GM10266 (cell line): ENCODE results near the gene U2AF2.
"Not testable (repeated sequence)": the region's sequence is repeated elsewhere in the genome, so short reads cannot be mapped to it uniquely, and the experiment has no call there.

ENCODE experiments used
- DNase-seq: peaks from one replicate; pipeline ENCODE4 v3.0.0; 2012; ENCODE audit errors: extremely low spot score
- CTCF ChIP-seq: IDR thresholded peaks from 2 replicates; pipeline ENCODE4 v1.5.1; 2012; ENCODE audit warnings: mild to moderate bottlenecking, low read depth; ENCODE audit not compliant: control insufficient read depth, insufficient read depth; ENCODE audit errors: missing control alignments

U2AF2 gene

DNA sequence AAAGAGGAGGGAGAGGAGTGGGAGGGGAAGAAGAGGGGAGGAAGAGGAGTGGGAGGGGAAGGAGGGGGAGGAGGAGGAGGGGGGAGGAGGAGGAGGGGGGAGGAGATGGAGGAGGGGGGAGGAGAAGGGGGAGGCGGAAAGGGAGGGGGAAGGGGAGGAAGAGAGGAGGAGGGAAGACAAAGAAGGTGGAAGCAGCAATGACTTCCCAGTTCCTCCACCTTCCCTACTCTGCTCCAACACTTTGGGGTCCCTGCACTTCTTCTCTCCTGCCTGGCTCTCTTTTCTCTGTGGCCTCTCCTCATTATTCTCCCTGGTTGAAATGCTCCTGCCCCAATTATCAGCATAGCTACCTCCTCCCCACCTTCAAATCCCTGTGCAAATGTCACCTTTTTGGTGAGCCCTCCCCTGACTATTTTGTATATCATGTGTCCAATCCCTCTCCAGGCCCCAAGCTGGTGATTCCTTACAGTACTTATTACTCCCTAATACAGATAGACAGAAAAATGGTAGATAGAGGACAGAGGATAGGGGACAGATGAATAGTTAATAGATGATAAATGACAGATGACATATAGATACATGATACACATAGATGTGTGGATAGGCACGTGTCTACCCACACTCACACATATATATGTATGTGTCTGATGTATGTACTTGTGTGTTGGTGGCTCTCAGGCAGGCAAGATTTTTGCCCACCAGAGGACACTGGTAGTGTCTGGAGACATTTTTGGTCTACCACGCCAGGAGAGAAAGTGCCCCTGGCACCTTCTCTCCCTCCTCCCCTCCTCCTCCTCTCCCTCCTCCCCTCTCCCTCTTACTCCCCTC lies 58.2 kb downstream of the U2AF2 start:
- peak; percentile 38 for DNase-seq
- no peak for TF ChIP-seq CTCF

- no peak for DNase-seq
- TF ChIP-seq CTCF: no peak
Observed at GRCh38 chr19:55716531-55716930, 61.7 kb downstream of the U2AF2 start.

DNA sequence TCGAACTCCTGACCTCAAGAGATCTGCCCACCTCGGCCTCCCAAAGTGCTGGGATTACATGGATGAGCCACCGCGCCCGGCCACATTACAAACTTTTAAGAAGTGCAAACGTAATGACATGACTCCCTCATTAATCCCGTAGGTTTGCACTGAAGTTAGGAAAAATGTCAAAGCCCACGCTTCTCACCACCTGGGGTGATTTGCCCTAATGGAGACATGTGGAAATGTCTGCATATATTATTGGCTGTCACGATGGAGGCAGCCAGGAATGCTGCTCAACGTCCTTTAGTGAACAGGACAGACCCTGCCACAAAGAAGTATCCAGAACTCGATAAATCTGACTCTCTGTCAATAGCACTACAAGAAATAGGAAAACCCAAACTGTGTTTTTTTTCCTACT lies 62.4 kb downstream of the U2AF2 start:
- DNase-seq: no peak

GRCh38 chr19:55717879-55718711 lies 63.3 kb downstream of the U2AF2 start:
- DNase-seq: not testable (repeated sequence)

More for the DNA sequence above, 62.4 kb downstream of the U2AF2 start:
- no peak for TF ChIP-seq CTCF

- DNase-seq: no peak
- TF ChIP-seq CTCF: no peak
Observed at GRCh38 chr19:55720214-55720746, 65.4 kb downstream of the U2AF2 start.

GRCh38 chr19:55720801-55721200 lies 66.0 kb downstream of the U2AF2 start:
- no peak for TF ChIP-seq CTCF
- no peak for DNase-seq

GRCh38 chr19:55723491-55723890 lies 68.7 kb downstream of the U2AF2 start:
- TF ChIP-seq CTCF: no peak
- DNase-seq: no peak
